H1 (cell line): Measurements from ENCODE around the gene RCSD1. TPM values are rescaled to one million over a fixed set of nuclear protein-coding genes. Genes with fewer than 3 reads are reported as not detected.

ENCODE experiments used
- CTCF ChIP-seq, 3 experiments: IDR thresholded peaks; 1 replicate in 2 of 3; 2 replicates in 1 of 3; pipeline versions ENCODE4 v1.5.1 to v1.6.1; 2011; ENCODE audit warnings: low read length in 3 of 3, mild to moderate bottlenecking in 3 of 3, inconsistent platforms in 2 of 3, low read depth in 1 of 3, moderate library complexity in 1 of 3; ENCODE audit not compliant: insufficient read depth in 1 of 3; ENCODE audit errors: control extremely low read depth in 1 of 3
- E2F6 ChIP-seq: IDR thresholded peaks from 2 replicates; pipeline ENCODE4 v1.6.1; 2012; ENCODE audit warnings: inconsistent platforms
- GABPA ChIP-seq: IDR thresholded peaks from 2 replicates; pipeline ENCODE4 v1.6.1; 2011; ENCODE audit warnings: mild to moderate bottlenecking, low read length, moderate library complexity, borderline replicate concordance; ENCODE audit not compliant: insufficient read depth
- PHF8 ChIP-seq: fragments of 200-600 bp; sonication (generic); conservative IDR thresholded peaks from 2 replicates; pipeline ENCODE4 v1.7.1; 2012; ENCODE audit warnings: low read depth, mild to moderate bottlenecking, inconsistent platforms, low read length, moderate library complexity
- RFX5 ChIP-seq: IDR thresholded peaks from 2 replicates; pipeline ENCODE4 v1.6.1; 2011; ENCODE audit warnings: low read depth, low read length, improper control_type of control experiment, borderline replicate concordance
- polyA plus RNA-seq, 7 experiments: library from polyadenylated mRNA; depleted of rRNA in 3 of 7; stranded (reverse) in 5 of 7; unstranded in 2 of 7; fragments of >200 nt in 5 of 7; fragments of 200-250 nt in 2 of 7; gene quantifications; 1 replicate in 5 of 7; 2 replicates in 1 of 7; 4 replicates in 1 of 7; pipeline versions ENCODE4 v1.2.1 to v1.2.3, GENCODE V29; 2011 to 2013; ENCODE audit warnings: missing spikeins in 2 of 7, mixed read lengths in 2 of 7
- total RNA-seq: library from RNA; stranded (reverse); fragmentation: NEBNext Ultra II Directional; extraction: Animal tissue kit (Norgen Biotek cat#: 25700); gene quantifications from 2 replicates; pipeline ENCODE4 v1.2.1, GENCODE V29; 2021

RCSD1 gene
- total and polyA plus RNA-seq, 2 of the 8 experiments (the other 6 are each of a cell fraction or from before 2014, with no cell fraction given), result 0.47 to 0.69 TPM

GRCh38 chr1:167714439-167715156 is 84.6 kb downstream of the RCSD1 start (continued):
- TF ChIP-seq RFX5 (no peak), GABPA (no peak), CTCF (IDR thresholded peaks at IDR 0.05; ENCODE audit: control extremely low read depth in 1 of 3, insufficient read depth in 1 of 3, low read depth in 1 of 3, low read length in 3 of 3) (no peak), PHF8 (peak; percentile 78), E2F6 (peak; percentile 66)
- TF ChIP-seq, all 59 proteins: peak for 19
